Measurements from ENCODE around the gene FCGR1A. TPM values are rescaled to one million over a fixed set of nuclear protein-coding genes. Genes with fewer than 3 reads are reported as not detected.
"Not testable (repeated sequence)": the region's sequence is repeated elsewhere in the genome, so short reads cannot be mapped to it uniquely, and the experiment has no call there.

The FCGR1A gene
- total RNA-seq, 1 experiment from 2014 or later, result not detected

GRCh38 chr1:149811514-149811889 lies 29.0 kb downstream of the FCGR1A start:
- H3K27me3 ChIP-seq (ENCODE audit: insufficient read depth, low read length); RAD21 ChIA-PET (ENCODE audit: low non-redundant PET in 1 of 2, low total read pairs in 2 of 2, uncharacterized antibody in 2 of 2, unreplicated experiment in 2 of 2); H4K20me1 ChIP-seq (ENCODE audit: insufficient read depth); CTCF ChIA-PET; BruUV-seq (replicated peaks); DNase-seq (ENCODE audit: low read depth, low spot score); POLR2A ChIA-PET; H3K79me2 ChIP-seq (ENCODE audit: insufficient read depth, low read length); intact Hi-C loops (cut with micrococcal nuclease); H3K36me3 ChIP-seq (ENCODE audit: control insufficient read depth in 1 of 2, insufficient read depth in 2 of 2, low read length in 2 of 2); H2AFZ ChIP-seq (ENCODE audit: low read depth, low read length, poor library complexity, severe bottlenecking); H3K9me2 ChIP-seq (ENCODE audit: insufficient read depth); H3K9me3 ChIP-seq (ENCODE audit: control insufficient read depth in 1 of 2, insufficient read depth in 1 of 2, low read depth in 1 of 2, low read length in 2 of 2): not testable (repeated sequence)
- Histone ChIP-seq H3K4me3 (replicated peaks in 1 of 2; ENCODE audit: low read depth in 1 of 2, low read length in 2 of 2) (peak overlapping the region; percentile 36 to 49), H3K9ac (ENCODE audit: low read length) (peak overlapping the region; percentile 55), H3K27ac (ENCODE audit: low read depth, low read length) (peak overlapping the region; percentile 69), H3K4me2 (ENCODE audit: low read length) (peak overlapping the region; percentile 61), H3K4me1 (ENCODE audit: control insufficient read depth in 1 of 2, insufficient read depth in 2 of 2, low read length in 2 of 2) (peaks cover 0 to 12% of the 10 kb centered on the region in 2 experiments; a peak in 2 of 4 replicates)
- TF ChIP-seq POLR2A (IDR thresholded peaks at IDR 0.05; ENCODE audit: borderline replicate concordance, extremely low read depth, insufficient read depth, insufficient read length), result peak; percentile 87
- TF ChIP-seq POLR2AphosphoS5 (IDR thresholded peaks at IDR 0.05; ENCODE audit: low read depth, low read length), result peak; percentile 60
- ATAC-seq, result peak; percentile 38

- POLR2A ChIA-PET, result not testable (repeated sequence)
Observed at GRCh38 chr1:149811890-149812829, 29.7 kb downstream of the FCGR1A start.

More at GRCh38 chr1:149811890-149812829, 29.7 kb downstream of the FCGR1A start:
- Histone ChIP-seq H3K9ac (ENCODE audit: low read length) (peak overlapping the region; percentile 65), H3K4me1 (ENCODE audit: control insufficient read depth in 1 of 2, insufficient read depth in 2 of 2, low read length in 2 of 2) (peaks cover 0 to 12% of the 10 kb centered on the region in 2 experiments; a peak in 2 of 4 replicates), H3K27ac (ENCODE audit: low read depth, low read length) (peak overlapping the region; percentile 81), H3K4me3 (replicated peaks in 1 of 2; ENCODE audit: low read depth in 1 of 2, low read length in 2 of 2) (peak overlapping the region; percentile 41 to 49), H3K4me2 (ENCODE audit: low read length) (peak overlapping the region; percentile 61)
- CTCF ChIA-PET; H4K20me1 ChIP-seq (ENCODE audit: insufficient read depth); H3K9me3 ChIP-seq (ENCODE audit: control insufficient read depth in 1 of 2, insufficient read depth in 1 of 2, low read depth in 1 of 2, low read length in 2 of 2); H3K79me2 ChIP-seq (ENCODE audit: insufficient read depth, low read length); H2AFZ ChIP-seq (ENCODE audit: low read depth, low read length, poor library complexity, severe bottlenecking); H3K36me3 ChIP-seq (ENCODE audit: control insufficient read depth in 1 of 2, insufficient read depth in 2 of 2, low read length in 2 of 2); intact Hi-C loops (cut with micrococcal nuclease); H3K27me3 ChIP-seq (ENCODE audit: insufficient read depth, low read length); RAD21 ChIA-PET (ENCODE audit: low non-redundant PET in 1 of 2, low total read pairs in 2 of 2, uncharacterized antibody in 2 of 2, unreplicated experiment in 2 of 2); H3K9me2 ChIP-seq (ENCODE audit: insufficient read depth): not testable (repeated sequence)
- DNase-seq (ENCODE audit: low read depth, low spot score) (peak; percentile 88), ATAC-seq (peak; percentile 73)
- TF ChIP-seq POLR2AphosphoS5 (IDR thresholded peaks at IDR 0.05; ENCODE audit: low read depth, low read length) (peak; percentile 63), JUND (IDR thresholded peaks at IDR 0.05) (0 out of 2 replicates have a peak, but pooled peaks have one; percentile 28), SP1 (IDR thresholded peaks at IDR 0.05; ENCODE audit: low read depth) (peak; percentile 89), SIN3A (IDR thresholded peaks at IDR 0.05; ENCODE audit: low read depth) (peak; percentile 83), POLR2A (IDR thresholded peaks at IDR 0.05; ENCODE audit: borderline replicate concordance, extremely low read depth, insufficient read depth, insufficient read length) (peak; percentile 89)
- TSS peak; percentile 89 for BruUV-seq (replicated peaks)

Measured in HCT116 (cell line).